Liver (tissue), 9 donors: ENCODE data around the gene GFRA1. TPM values are rescaled to one million over a fixed set of nuclear protein-coding genes. Genes with fewer than 3 reads are reported as not detected.

ENCODE experiments used
- DNase-seq: peaks from one replicate; pipeline ENCODE4 v3.0.0-alpha.2; 2017; ENCODE audit warnings: low spot score
- H3K27ac ChIP-seq, 2 donors: one replicate each; pipeline ENCODE4 v1.7.0; 2013; ENCODE audit warnings: inconsistent platforms in 2 of 2, low read length in 2 of 2, control low read depth in 1 of 2, low read depth in 1 of 2, mild to moderate bottlenecking in 1 of 2
- H3K27me3 ChIP-seq, 4 donors: one replicate each; pipeline versions ENCODE4 v1.6.1 to v1.7.0; 2013; ENCODE audit warnings: low read length in 3 of 4, inconsistent platforms in 1 of 4, mild to moderate bottlenecking in 1 of 4, moderate library complexity in 1 of 4; ENCODE audit not compliant: control insufficient read depth in 4 of 4, insufficient read depth in 4 of 4
- H3K36me3 ChIP-seq, 4 donors: one replicate each; pipeline versions ENCODE4 v1.6.1 to v1.7.0; 2013; ENCODE audit warnings: low read length in 3 of 4, mild to moderate bottlenecking in 3 of 4, low read depth in 1 of 4, moderate library complexity in 1 of 4; ENCODE audit not compliant: control insufficient read depth in 4 of 4, insufficient read depth in 3 of 4
- H3K4me1 ChIP-seq, 4 donors: one replicate each; pipeline versions ENCODE4 v1.6.1 to v1.7.0; 2013; ENCODE audit warnings: low read length in 3 of 4, mild to moderate bottlenecking in 3 of 4, moderate library complexity in 1 of 4; ENCODE audit not compliant: control insufficient read depth in 4 of 4, insufficient read depth in 4 of 4
- H3K4me3 ChIP-seq, 3 donors: one replicate each; pipeline versions ENCODE4 v1.6.1 to v1.7.0; 2013; ENCODE audit warnings: low read length in 3 of 3, control low read depth in 1 of 3, low read depth in 1 of 3, mild to moderate bottlenecking in 1 of 3
- H3K9ac ChIP-seq, 2 donors: one replicate each; pipeline ENCODE4 v1.7.0; 2013; ENCODE audit warnings: low read length in 2 of 2, mild to moderate bottlenecking in 2 of 2, moderate library complexity in 2 of 2, control low read depth in 1 of 2, low read depth in 1 of 2
- H3K9me3 ChIP-seq, 4 donors: one replicate each; pipeline versions ENCODE4 v1.6.1 to v1.7.0; 2013; ENCODE audit warnings: low read length in 3 of 4; ENCODE audit not compliant: control insufficient read depth in 4 of 4
- ATF3 ChIP-seq: IDR thresholded peaks from 2 replicates; pipeline ENCODE4 v1.6.1; 2016; ENCODE audit warnings: antibody characterized with exemption
- CTCF ChIP-seq: fragments of 150-350 bp; IDR thresholded peaks from 2 replicates; pipeline ENCODE4 v1.5.1; 2017; ENCODE audit warnings: improper control_type of control experiment, low read depth, low read length; ENCODE audit not compliant: missing input control
- EGR1 ChIP-seq, 2 donors: IDR thresholded peaks; 2 replicates each; pipeline ENCODE4 v1.6.1; 2016 to 2018; ENCODE audit warnings: antibody characterized with exemption in 2 of 2, low read depth in 2 of 2
- FOXA1 ChIP-seq: IDR thresholded peaks from 2 replicates; pipeline ENCODE4 v1.6.1; 2016; ENCODE audit warnings: antibody characterized with exemption
- FOXA2 ChIP-seq: IDR thresholded peaks from 2 replicates; pipeline ENCODE4 v1.6.1; 2016; ENCODE audit warnings: antibody characterized with exemption
- GABPA ChIP-seq, 2 donors: IDR thresholded peaks in 1 of 2; conservative IDR thresholded peaks in 1 of 2; 2 replicates each; pipeline ENCODE4 v1.6.1; 2016; ENCODE audit warnings: antibody characterized with exemption in 2 of 2, mild to moderate bottlenecking in 1 of 2, moderate library complexity in 1 of 2
- HNF4A ChIP-seq, 2 donors: conservative IDR thresholded peaks; 2 replicates each; pipeline ENCODE4 v1.6.1; 2016; ENCODE audit warnings: antibody characterized with exemption in 2 of 2, mild to moderate bottlenecking in 2 of 2
- HNF4G ChIP-seq: IDR thresholded peaks from 2 replicates; pipeline ENCODE4 v1.6.1; 2016; ENCODE audit warnings: antibody characterized with exemption
- JUND ChIP-seq, 2 donors: IDR thresholded peaks; 2 replicates each; pipeline ENCODE4 v1.6.1; 2016; ENCODE audit warnings: antibody characterized with exemption in 2 of 2
- NR2F2 ChIP-seq: IDR thresholded peaks from 2 replicates; pipeline ENCODE4 v1.6.1; 2016; ENCODE audit warnings: antibody characterized with exemption
- REST ChIP-seq: IDR thresholded peaks from 2 replicates; pipeline ENCODE4 v1.6.1; 2016; ENCODE audit warnings: antibody characterized with exemption, mild to moderate bottlenecking
- RXRA ChIP-seq, 2 donors: IDR thresholded peaks; 2 replicates each; pipeline ENCODE4 v1.6.1; 2017 to 2018; ENCODE audit warnings: antibody characterized with exemption in 2 of 2, mild to moderate bottlenecking in 1 of 2
- SP1 ChIP-seq: IDR thresholded peaks from 2 replicates; pipeline ENCODE4 v1.6.1; 2018; ENCODE audit warnings: antibody characterized with exemption, mild to moderate bottlenecking
- TAF1 ChIP-seq: conservative IDR thresholded peaks from 2 replicates; pipeline ENCODE4 v1.6.1; 2016; ENCODE audit warnings: antibody characterized with exemption, mild to moderate bottlenecking
- YY1 ChIP-seq: IDR thresholded peaks from 2 replicates; pipeline ENCODE4 v1.6.1; 2016; ENCODE audit warnings: antibody characterized with exemption, mild to moderate bottlenecking
- WGBS: extraction: QIAGEN DNeasy Blood & Tissue Kit; methylation state at CpG from one replicate; pipeline ENCODE4 v1.1.7; 2013; 5-methylcytosine and 5-hydroxymethylcytosine counted together
- polyA plus RNA-seq, 2 donors: library from polyadenylated mRNA; stranded (reverse) in 1 of 2; unstranded in 1 of 2; fragments of 200-250 nt in 1 of 2; fragments of >200 nt in 1 of 2; fragmentation: Nextera tagmentation in 1 of 2; extraction: Ambion mirVana in 1 of 2; gene quantifications; one replicate each; pipeline versions ENCODE4 v1.2.1 to v1.2.3, GENCODE V29; 2013 to 2015
- total RNA-seq, 2 donors: library from RNA; depleted of rRNA; stranded (reverse); fragments of >200 nt; gene quantifications; one replicate each; pipeline ENCODE4 v1.2.3, GENCODE V29; 2014
- TF ChIP-seq, protein P1 (sequence below): IDR thresholded peaks from 2 replicates; pipeline ENCODE4 v1.6.1; 2016; ENCODE audit warnings: antibody characterized with exemption
- TF ChIP-seq, protein P2 (sequence below): IDR thresholded peaks from 2 replicates; pipeline ENCODE4 v1.6.1; 2016; ENCODE audit warnings: antibody characterized with exemption
- donor health status: healthy.
- donor health status: healthy.
- donor health status: healthy.
- donor health status: healthy.
- donor health status: healthy.

The GFRA1 gene
- total and polyA plus RNA-seq, 4 donors = 14.2 to 53.6 (median 17.8) TPM

DNA sequence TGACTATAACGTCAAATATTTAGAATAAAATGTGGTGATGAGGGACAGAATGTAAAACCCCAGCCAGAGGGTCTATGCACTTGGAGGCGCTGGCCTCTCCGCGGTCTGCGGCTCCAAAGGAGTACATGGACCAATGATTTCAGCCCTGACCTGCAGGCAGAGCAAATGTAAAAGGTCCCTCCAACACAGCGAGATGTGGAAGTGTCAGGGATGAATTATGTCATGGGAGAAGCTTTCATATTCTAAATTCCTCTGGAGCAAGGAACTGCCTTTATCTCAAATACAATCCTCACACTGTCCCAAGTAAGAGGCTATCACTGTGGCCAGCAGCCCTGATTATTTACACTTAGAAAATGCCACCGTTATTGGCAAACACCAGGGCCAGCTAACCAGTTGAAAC, 139.4 kb downstream of the GFRA1 start (continued):
- TF ChIP-seq CTCF = no peak
- TF ChIP-seq HNF4G = no peak
- no peak for TF ChIP-seq JUND (IDR thresholded peaks at IDR 0.05)
- TF ChIP-seq NR2F2 = no peak
- no peak for TF ChIP-seq FOXA1

- Histone ChIP-seq H3K4me3 (no peak overlapping the region), H3K9me3 (no peaks in the 10 kb centered on the region), H3K4me1 (no peaks in the 10 kb centered on the region), H3K27me3 (no peaks in the 10 kb centered on the region), H3K9ac (no peak overlapping the region), H3K36me3 (no peaks in the 10 kb centered on the region), H3K27ac (no peak overlapping the region)
- no peak for DNase-seq
- 86% methylated on average over 13 of the region's 13 CpGs for WGBS
- TF ChIP-seq FOXA1 (no peak), FOXA2 (no peak), SP1 (no peak), RXRA (IDR thresholded peaks at IDR 0.05) (no peak), ATF3 (no peak), NR2F2 (no peak), REST (no peak), YY1 (no peak), JUND (IDR thresholded peaks at IDR 0.05) (no peak), TAF1 (no peak), EGR1 (IDR thresholded peaks at IDR 0.05; ENCODE audit: low read depth in 2 of 2) (no peak), HNF4A (conservative IDR thresholded peaks at IDR 0.05) (no peak), GABPA (IDR thresholded peaks at IDR 0.05 in 1 of 2, conservative IDR thresholded peaks at IDR 0.05 in 1 of 2) (no peak), CTCF (no peak), HNF4G (no peak)
- TF ChIP-seq, protein P1, sequence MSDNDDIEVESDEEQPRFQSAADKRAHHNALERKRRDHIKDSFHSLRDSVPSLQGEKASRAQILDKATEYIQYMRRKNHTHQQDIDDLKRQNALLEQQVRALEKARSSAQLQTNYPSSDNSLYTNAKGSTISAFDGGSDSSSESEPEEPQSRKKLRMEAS = no peak
- TF ChIP-seq, protein P2, sequence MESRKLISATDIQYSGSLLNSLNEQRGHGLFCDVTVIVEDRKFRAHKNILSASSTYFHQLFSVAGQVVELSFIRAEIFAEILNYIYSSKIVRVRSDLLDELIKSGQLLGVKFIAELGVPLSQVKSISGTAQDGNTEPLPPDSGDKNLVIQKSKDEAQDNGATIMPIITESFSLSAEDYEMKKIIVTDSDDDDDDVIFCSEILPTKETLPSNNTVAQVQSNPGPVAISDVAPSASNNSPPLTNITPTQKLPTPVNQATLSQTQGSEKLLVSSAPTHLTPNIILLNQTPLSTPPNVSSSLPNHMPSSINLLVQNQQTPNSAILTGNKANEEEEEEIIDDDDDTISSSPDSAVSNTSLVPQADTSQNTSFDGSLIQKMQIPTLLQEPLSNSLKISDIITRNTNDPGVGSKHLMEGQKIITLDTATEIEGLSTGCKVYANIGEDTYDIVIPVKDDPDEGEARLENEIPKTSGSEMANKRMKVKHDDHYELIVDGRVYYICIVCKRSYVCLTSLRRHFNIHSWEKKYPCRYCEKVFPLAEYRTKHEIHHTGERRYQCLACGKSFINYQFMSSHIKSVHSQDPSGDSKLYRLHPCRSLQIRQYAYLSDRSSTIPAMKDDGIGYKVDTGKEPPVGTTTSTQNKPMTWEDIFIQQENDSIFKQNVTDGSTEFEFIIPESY = no peak
Observed at GRCh38 chr10:116132780-116133399, 140.1 kb downstream of the GFRA1 start.
